Measurements from ENCODE around the gene FFAR3.

Gene FFAR3

GRCh38 chr19:35331551-35332214 is 26.6 kb upstream of the FFAR3 start:
- no peak for DNase-seq (ENCODE audit: low read depth in 3 of 3)

GRCh38 chr19:35332817-35333216 is 25.4 kb upstream of the FFAR3 start:
- DNase-seq (ENCODE audit: low read depth in 3 of 3) = peak in 1 of 3 experiments; percentile 39

- DNase-seq (ENCODE audit: low read depth in 3 of 3) = no peak
These were observed 24.0 kb upstream of the FFAR3 start for GRCh38 chr19:35334144-35334753.

DNA sequence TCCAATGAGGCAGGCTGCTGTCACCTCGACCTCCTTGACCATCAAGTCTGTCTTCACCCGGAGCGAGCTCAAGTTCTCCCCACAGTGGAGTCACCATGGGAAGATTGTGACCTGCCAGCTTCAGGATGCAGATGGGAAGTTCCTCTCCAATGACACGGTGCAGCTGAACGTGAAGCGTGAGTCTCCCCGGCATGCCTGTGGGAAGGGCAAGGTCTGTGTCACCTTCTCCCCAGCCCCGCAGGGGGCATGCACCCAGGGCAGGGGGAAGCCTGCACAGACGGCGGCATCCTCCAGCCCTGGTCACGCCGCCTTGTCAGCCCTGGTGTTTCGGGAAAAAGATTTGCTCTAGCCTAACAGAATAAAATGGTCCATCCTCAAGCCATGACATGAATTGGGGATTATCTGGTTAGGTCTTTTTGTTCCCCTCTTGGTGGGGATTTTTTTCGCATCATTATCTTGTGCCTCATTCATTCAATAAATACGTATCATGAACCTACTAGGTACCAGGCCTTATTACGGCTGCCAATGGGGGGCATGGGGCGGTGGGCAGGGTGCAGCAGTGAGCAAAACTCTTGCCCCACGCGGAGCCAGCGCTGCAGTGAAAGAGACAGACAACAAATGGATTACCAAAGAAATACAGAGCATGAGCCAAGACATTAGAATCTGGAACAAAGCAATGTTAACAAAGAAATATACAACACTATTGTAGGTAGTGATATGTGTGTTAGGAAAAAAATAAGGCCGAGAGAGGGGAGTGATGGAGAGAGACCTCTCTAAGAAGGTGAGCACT is 21.9 kb upstream of the FFAR3 start:
- DNase-seq (ENCODE audit: low read depth in 3 of 3) = no peak

- no peak for DNase-seq (ENCODE audit: low read depth in 3 of 3)
These were observed 20.9 kb upstream of the FFAR3 start for GRCh38 chr19:35337097-35337983.

DNA sequence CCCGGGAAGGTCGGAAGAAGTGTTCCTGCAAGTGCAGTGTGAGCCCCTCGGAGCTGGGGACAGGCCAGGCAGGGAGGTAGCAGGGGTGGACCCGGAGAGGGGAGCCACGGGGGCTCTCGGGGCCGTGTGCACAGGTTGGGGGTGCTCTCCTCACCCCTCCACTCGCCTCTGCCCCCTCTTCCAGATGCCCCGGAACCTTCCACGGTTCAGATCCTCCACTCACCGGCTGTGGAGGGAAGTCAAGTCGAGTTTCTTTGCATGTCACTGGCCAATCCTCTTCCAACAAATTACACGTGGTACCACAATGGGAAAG is 20.3 kb upstream of the FFAR3 start:
- DNase-seq (ENCODE audit: low read depth in 3 of 3) = no peak

- DNase-seq (ENCODE audit: low read depth in 3 of 3) = no peak
These were observed 17.8 kb upstream of the FFAR3 start for GRCh38 chr19:35340431-35340830.

GRCh38 chr19:35341006-35341405 is 17.3 kb upstream of the FFAR3 start:
- no peak for DNase-seq (ENCODE audit: low read depth in 3 of 3)

GRCh38 chr19:35341565-35342225 is 16.6 kb upstream of the FFAR3 start:
- no peak for DNase-seq (ENCODE audit: low read depth in 3 of 3)

DNA sequence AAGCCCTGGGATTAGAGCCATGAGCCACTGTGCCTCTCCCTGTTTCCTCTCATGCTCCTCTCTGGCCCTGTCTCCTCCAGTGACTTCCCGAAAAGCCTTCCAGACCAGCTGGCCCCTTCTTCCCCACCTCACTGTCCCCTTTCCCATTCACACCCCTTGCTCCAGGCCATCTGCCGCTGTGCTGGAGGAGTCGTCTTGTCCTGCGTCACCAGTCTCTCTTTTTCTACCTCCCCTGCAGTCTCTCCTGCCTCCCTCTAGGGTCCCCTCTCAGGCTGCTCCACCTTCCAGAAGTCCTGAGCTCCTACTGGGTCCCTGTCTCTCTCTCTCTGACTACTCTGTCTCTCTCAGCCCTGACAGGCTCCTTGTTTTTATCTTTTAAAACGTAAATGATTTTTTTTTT is 15.8 kb upstream of the FFAR3 start:
- DNase-seq (ENCODE audit: low read depth in 3 of 3) = no peak

DNA sequence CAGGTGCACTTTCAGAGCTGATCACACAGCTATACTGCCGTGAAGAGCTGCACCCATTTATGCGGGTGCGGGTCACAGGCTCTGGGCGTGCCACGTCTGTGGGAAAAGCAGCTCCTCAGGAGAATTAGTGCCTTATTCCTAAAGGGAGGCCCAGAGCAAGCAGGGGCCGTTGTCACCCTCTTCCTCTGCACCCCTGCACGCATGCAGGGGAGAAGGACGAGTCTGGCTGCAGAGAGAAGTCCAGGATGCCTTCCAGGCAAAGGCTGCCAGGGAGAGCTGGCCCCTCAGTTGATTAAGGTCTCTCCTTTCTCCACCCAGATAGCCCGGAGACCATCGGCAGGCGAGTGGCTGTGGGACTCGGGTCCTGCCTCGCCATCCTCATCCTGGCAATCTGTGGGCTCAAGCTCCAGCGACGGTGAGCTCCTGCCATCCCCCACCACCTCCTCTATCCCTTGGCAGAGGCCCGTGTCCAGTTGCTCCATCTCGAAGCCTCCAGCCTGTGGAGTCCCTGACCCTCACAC is 13.7 kb upstream of the FFAR3 start:
- no peak for DNase-seq (ENCODE audit: low read depth in 3 of 3)

DNA sequence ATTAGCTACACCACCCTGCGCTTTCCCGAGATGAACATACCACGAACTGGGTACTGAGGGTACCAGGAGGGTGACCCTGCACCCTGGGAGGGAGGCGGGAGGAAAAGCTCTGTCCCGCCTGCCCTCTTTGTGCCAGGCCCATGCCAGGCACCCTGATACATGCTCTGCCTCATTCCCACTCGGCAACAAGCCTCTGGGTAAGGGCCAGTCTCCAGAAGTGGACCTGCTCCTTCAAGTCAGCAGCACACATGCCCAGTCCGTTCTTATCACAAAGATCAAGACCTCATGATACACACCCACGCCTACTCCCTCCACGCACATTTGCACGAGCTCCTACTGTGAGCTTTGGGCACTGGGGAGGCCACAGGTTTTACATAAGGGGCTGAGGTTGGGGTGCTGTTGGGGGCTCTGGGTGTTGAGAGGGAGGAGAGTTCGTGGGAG is 12.6 kb upstream of the FFAR3 start:
- no peak for DNase-seq (ENCODE audit: low read depth in 3 of 3)

DNA sequence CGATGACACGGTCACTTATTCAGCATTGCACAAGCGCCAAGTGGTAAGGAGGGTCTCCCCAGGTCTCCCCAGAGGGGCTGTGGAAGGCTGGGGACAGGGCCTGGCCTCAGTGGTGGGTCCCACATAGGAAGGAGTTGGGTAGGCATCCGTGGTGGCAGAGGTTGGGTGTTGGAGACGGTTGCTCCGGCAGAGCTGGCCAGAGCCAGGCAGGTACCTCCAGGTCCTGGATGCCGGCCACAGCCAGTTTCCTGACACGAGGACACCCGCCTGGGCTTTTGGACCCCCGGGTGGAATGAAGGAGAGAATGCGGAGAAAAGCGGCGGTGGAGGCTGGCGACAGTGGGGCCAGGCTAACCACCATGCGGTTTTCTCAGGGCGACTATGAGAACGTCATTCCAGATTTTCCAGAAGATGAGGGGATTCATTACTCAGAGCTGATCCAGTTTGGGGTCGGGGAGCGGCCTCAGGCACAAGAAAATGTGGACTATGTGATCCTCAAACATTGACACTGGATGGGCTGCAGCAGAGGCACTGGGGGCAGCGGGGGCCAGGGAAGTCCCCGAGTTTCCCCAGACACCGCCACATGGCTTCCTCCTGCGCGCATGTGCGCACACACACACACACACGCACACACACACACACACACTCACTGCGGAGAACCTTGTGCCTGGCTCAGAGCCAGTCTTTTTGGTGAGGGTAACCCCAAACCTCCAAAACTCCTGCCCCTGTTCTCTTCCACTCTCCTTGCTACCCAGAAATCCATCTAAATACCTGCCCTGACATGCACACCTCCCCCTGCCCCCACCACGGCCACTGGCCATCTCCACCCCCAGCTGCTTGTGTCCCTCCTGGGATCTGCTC is 11.8 kb upstream of the FFAR3 start:
- peak; percentile 17 to 69 (median 33) for DNase-seq (ENCODE audit: low read depth in 3 of 3)

- peak in 2 of 3 experiments; percentile 23 to 49 for DNase-seq (ENCODE audit: low read depth in 3 of 3)
These were observed 10.9 kb upstream of the FFAR3 start, which contains the start of gene FFAR1 for GRCh38 chr19:35347171-35347929. FFAR1 (plus strand) TSS chr19:35347902; CDS start chr19:35351552, 3,650 bp downstream.

DNA sequence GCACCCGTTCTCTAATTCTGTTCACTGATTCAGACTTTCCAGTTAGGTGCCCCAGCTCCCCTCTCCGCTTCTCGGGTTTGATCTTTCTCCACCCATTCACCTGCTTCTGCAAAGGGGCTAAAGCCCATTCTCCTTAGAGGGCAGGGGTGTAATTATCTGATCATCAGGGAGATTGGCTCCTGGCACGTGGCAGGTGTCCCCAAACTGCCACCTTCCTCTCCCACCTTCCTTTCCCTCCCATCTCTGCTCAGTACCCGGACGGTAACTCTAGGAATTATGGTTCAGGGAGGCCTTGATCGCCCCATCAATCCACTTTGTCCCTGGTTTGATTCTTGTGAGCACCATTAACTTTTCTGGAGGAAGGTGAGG is 10.3 kb upstream of the FFAR3 start:
- DNase-seq (ENCODE audit: low read depth in 3 of 3) = no peak

DNA sequence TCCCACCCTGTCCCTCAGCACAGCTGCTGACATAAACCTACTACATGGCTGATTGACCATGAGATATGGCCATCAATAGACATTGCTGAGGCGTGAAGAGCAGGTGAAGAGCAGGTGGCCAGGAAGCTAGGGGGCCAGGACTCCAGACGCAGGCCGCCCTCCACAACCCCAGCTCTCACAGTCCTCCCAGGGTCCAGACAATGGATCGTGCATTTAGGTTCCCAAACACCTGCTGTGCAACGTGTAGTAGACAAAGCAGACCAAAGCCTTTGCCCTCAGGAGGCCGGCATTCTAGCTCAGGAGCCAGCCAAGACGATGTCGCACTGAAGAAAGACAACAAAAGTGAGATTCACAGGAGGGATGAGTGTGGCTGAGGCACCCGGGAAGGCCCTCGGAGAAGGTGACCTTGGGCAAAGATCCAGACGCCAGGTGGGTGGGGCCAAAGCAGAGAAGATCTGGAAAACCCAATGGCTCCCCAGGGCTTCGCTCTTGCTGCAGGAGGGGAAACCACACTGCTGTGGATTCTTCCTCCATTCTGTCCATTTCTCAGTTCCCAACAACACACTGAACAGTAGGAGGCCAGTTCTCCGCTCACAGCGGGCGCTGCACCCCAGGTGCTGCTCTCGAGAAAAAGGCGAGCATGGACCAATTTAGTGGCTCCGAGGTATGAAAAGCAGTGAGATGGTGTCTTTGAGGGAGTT is 9.2 kb upstream of the FFAR3 start:
- DNase-seq (ENCODE audit: low read depth in 3 of 3) = no peak

DNA sequence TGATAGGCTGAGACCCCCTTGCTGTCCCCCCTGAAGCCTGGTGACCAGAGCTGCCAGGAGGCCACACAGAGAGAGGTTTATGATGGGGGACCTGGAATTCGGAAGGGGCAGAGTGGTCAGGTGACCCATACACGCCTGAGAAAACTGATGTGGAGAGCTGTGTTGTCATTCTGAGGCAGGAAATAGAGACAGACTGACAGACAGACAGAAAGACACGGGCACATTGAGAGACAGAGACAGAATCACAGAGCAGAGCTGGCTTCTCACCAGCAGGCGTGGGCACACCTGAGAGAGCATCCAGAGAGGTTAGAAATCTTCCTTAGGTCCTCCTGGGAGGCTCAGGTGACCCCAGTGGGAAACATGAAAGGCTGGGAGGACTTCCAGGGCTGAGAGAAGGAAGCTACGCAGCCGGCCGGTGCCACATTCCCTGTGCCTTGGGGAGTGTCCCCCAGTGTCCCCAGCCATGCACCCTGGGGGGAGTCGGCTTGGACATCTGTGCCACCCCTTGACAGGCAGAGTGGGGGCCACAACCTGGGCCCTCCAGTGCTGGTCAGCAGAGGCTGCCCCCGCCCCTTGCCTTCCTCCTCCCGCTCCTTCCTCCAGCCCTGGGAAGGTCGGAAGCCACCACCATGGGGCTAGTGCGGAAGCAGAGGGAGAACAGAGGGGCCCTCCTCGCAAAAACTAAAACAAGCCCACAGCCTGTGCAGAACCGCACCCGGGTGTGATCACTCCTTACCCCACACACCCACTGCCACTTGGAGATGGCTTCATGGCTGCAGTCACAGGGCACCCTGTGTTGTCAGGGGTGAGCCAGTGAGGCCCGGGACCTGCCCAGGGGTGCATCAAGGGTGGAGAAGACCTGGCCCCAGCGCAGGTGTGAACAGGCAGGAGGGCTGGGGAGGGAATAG is 8.4 kb upstream of the FFAR3 start:
- no peak for DNase-seq (ENCODE audit: low read depth in 3 of 3)

GRCh38 chr19:35350591-35350990 is 7.7 kb upstream of the FFAR3 start:
- DNase-seq (ENCODE audit: low read depth in 3 of 3) = no peak

Measured in stimulated activated CD4-positive, alpha-beta T cell treated with anti-CD3 and anti-CD28 coated beads, TNF-alpha, amount 100 ng/mL, for 24 hours (primary cell).